Panc1 (cell line): ENCODE results near the gene CLDN5. TPM values are rescaled to one million over a fixed set of nuclear protein-coding genes. Genes with fewer than 3 reads are reported as not detected.

Experiments
- ATAC-seq: fragments of 200-7000 bp; cut with Tn5 transposase; 2 replicates; pipeline ENCODE4 v1.9.1; 2020; ENCODE audit warnings: mild to moderate bottlenecking, moderate library complexity
- BruUV-seq: library from RNA; stranded (reverse); fragments of 400-500 nt; replicated peaks from 2 replicates; lab custom pipeline; 2021; lab: Mats Ljungman, UMichigan
- CTCF ChIA-PET: fragments of 300-600 bp; sonication (Branson Sonifier 250); formaldehyde crosslinking; loops from one replicate; lab custom pipeline; 2022; ENCODE audit warnings: antibody characterized with exemption; lab: Charles Lee
- POLR2A ChIA-PET: fragments of 300-600 bp; sonication (Branson Sonifier 250); formaldehyde crosslinking; loops from one replicate; lab custom pipeline; 2022; ENCODE audit warnings: antibody characterized with exemption; lab: Charles Lee
- DNase-seq: peaks from one replicate; pipeline ENCODE4 v3.0.0-alpha.2; 2010; ENCODE audit warnings: low read depth, low spot score
- H3K27ac ChIP-seq: 2 replicates; pipeline ENCODE4 v1.5.1; 2011; ENCODE audit warnings: mild to moderate bottlenecking, low read length, inconsistent platforms
- H3K27me3 ChIP-seq: fragments of 200-500 bp; sonication (Bioruptor generic); 2 replicates; pipeline ENCODE4 v1.6.0; 2014; ENCODE audit warnings: low read length, inconsistent platforms; ENCODE audit not compliant: control insufficient read depth, insufficient read depth
- H3K36me3 ChIP-seq: fragments of 200-500 bp; sonication (Bioruptor generic); 2 replicates; pipeline ENCODE4 v1.5.1; 2014; ENCODE audit warnings: inconsistent platforms, mild to moderate bottlenecking, low read length, moderate library complexity; ENCODE audit not compliant: control insufficient read depth, insufficient read depth
- H3K4me1 ChIP-seq: 2 replicates; pipeline ENCODE4 v1.5.1; 2011; ENCODE audit warnings: inconsistent platforms, mild to moderate bottlenecking, low read length, moderate library complexity; ENCODE audit not compliant: control insufficient read depth, insufficient read depth
- H3K4me3 ChIP-seq, 2 experiments: 2 replicates each; pipeline ENCODE4 v1.5.1; 2011 to 2012; ENCODE audit warnings: low read depth in 2 of 2, low read length in 2 of 2, mild to moderate bottlenecking in 2 of 2, inconsistent platforms in 1 of 2, moderate library complexity in 1 of 2
- H3K9me3 ChIP-seq: fragments of 200-500 bp; sonication (Bioruptor generic); 2 replicates; pipeline ENCODE4 v1.5.1; 2014; ENCODE audit warnings: low read depth, mild to moderate bottlenecking, inconsistent platforms, low read length, moderate library complexity; ENCODE audit not compliant: control insufficient read depth, insufficient read depth
- POLR2AphosphoS5 ChIP-seq: IDR thresholded peaks from 2 replicates; pipeline ENCODE4 v1.6.1; 2012; ENCODE audit warnings: mild to moderate bottlenecking, low read depth, low read length, moderate library complexity
- REST ChIP-seq, 2 experiments: IDR thresholded peaks; 2 replicates each; pipeline ENCODE4 v1.6.1; 2011 to 2012; ENCODE audit warnings: low read depth in 2 of 2, control low read depth in 1 of 2, low read length in 1 of 2, mild to moderate bottlenecking in 1 of 2, moderate library complexity in 1 of 2; ENCODE audit not compliant: insufficient read depth in 1 of 2
- SIN3A ChIP-seq: IDR thresholded peaks from 2 replicates; pipeline ENCODE4 v1.6.1; 2012; ENCODE audit warnings: low read depth, mild to moderate bottlenecking, low read length, moderate library complexity, borderline replicate concordance; ENCODE audit not compliant: insufficient read depth
- TCF7L2 ChIP-seq: IDR thresholded peaks from 2 replicates; pipeline ENCODE4 v1.6.1; 2011; ENCODE audit warnings: mild to moderate bottlenecking, low read depth, low read length, inconsistent platforms
- in situ Hi-C: cut with HindIII; loops from 2 replicates; pipeline ENCODE4 v1.10.0; 2016; ENCODE audit warnings: low sequenced_read_pairs, low pct_unique_long_range_greater_than_20kb
- intact Hi-C: fragments of 100-400 bp; cut with micrococcal nuclease; formaldehyde crosslinking; loops from one replicate; pipeline ENCODE4 v1.10.0; 2022; ENCODE audit not compliant: unreplicated experiment
- total RNA-seq: library from RNA; stranded (reverse); gene quantifications from one replicate; pipeline ENCODE4 v1.2.1, GENCODE V29; 2021; ENCODE audit not compliant: unreplicated experiment
- TF ChIP-seq, protein P1 (sequence below): fragments of 450-650 bp; IDR thresholded peaks from 2 replicates; pipeline ENCODE4 v1.5.1; 2017; ENCODE audit warnings: mild to moderate bottlenecking

The CLDN5 gene
- total RNA-seq, 1 experiment from 2014 or later = 0.18 TPM

GRCh38 chr22:19567157-19568009, 43.2 kb upstream of the CLDN5 start:
- no TSS peak for BruUV-seq
- Histone ChIP-seq H3K27ac (no peak overlapping the region), H3K4me1 (peaks cover 7% of the 10 kb centered on the region; the same call in 1 of the 2 replicates), H3K9me3 (no peaks in the 10 kb centered on the region), H3K4me3 (no peak overlapping the region), H3K27me3 (no peaks in the 10 kb centered on the region), H3K36me3 (no peaks in the 10 kb centered on the region)
- CTCF ChIA-PET = no interaction called here
- DNase-seq (no peak), ATAC-seq (no peak)
- TF ChIP-seq REST (IDR thresholded peaks at IDR 0.05; ENCODE audit: insufficient read depth in 1 of 2, low read depth in 2 of 2, low read length in 1 of 2) (no peak), SIN3A (no peak), TCF7L2 (no peak), POLR2AphosphoS5 (no peak)
- TF ChIP-seq, protein P1, sequence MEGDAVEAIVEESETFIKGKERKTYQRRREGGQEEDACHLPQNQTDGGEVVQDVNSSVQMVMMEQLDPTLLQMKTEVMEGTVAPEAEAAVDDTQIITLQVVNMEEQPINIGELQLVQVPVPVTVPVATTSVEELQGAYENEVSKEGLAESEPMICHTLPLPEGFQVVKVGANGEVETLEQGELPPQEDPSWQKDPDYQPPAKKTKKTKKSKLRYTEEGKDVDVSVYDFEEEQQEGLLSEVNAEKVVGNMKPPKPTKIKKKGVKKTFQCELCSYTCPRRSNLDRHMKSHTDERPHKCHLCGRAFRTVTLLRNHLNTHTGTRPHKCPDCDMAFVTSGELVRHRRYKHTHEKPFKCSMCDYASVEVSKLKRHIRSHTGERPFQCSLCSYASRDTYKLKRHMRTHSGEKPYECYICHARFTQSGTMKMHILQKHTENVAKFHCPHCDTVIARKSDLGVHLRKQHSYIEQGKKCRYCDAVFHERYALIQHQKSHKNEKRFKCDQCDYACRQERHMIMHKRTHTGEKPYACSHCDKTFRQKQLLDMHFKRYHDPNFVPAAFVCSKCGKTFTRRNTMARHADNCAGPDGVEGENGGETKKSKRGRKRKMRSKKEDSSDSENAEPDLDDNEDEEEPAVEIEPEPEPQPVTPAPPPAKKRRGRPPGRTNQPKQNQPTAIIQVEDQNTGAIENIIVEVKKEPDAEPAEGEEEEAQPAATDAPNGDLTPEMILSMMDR = no peak
- POLR2A ChIA-PET = no interaction called here
- intact Hi-C loops = no loop called here
- in situ Hi-C loops = no loop called here

DNA sequence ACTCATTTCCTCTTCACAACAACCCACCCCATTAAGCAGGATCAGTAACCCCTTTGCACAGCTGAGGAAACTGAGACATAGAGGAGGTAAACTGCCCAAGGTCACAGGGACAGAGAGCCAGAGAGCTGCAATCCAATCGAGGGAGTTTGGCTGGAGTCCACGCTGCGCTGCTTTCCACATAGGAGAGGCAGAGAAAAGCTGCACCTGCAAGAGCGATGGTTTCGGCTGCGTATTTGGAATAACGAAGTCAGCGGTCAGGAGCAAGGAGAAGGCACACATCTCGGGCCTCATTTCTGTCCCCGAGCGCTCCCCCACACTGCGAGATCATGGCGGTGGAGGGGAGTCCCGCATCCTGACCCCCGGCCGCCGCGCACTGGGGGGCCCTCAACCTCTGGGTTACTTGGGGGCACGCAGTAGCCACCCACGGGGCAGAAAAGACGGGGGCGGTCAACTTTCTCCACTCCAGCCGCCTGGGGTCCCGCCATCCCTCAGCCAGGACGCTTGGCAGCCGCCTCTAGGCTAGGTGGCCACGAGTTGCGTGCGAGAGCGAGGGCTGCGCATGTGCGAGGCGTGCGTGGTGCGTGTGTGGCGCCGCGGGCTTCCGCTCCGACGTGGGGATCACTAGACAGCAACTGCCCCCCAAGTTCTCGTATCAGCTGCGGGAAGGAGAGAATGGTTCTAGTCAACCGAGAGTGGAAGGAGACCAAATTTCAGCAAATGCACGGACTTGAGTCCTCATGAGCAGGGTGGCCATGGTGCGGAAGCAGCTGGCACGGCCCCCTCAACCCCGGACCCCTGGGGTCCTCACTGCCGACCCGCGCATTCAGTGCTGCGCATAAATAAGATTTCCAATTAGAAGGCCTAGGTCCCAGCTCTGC, 42.3 kb upstream of the CLDN5 start:
- Histone ChIP-seq H3K27ac (no peak overlapping the region), H3K9me3 (no peaks in the 10 kb centered on the region), H3K4me1 (peaks cover 7% of the 10 kb centered on the region; the same call in 1 of the 2 replicates), H3K36me3 (no peaks in the 10 kb centered on the region), H3K27me3 (no peaks in the 10 kb centered on the region), H3K4me3 (no peak overlapping the region)
- no TSS peak for BruUV-seq
- intact Hi-C loops = no loop called here
- in situ Hi-C loops = no loop called here
- no peak for TF ChIP-seq TCF7L2
- TF ChIP-seq, protein P1 = no peak
- ChIA-PET POLR2A (no interaction called here), CTCF (no interaction called here)
- no peak for ATAC-seq
- DNase-seq = no peak
